Omental fat pad (tissue), 4 donors: ENCODE measurements around the gene PRCC. TPM values are rescaled to one million over a fixed set of nuclear protein-coding genes. Genes with fewer than 3 reads are reported as not detected.

Experiments
- ATAC-seq: fragments of 150-250 bp; one replicate; pipeline ENCODE4 v1.9.1; 2016; ENCODE audit warnings: mild to moderate bottlenecking, moderate library complexity; ENCODE audit not compliant: low FRiP score
- DNase-seq: peaks from one replicate; pipeline ENCODE4 v3.0.0-alpha.2; 2019; ENCODE audit warnings: low spot score
- total RNA-seq, 4 donors: library from RNA; depleted of rRNA; stranded (reverse); fragments of >200 nt; gene quantifications; one replicate each; pipeline ENCODE4 v1.1.0, GENCODE V29; 2016
- TF ChIP-seq, protein P1 (sequence below), 3 donors: fragments of 450-650 bp; IDR thresholded peaks; one replicate each; pipeline ENCODE4 v1.5.1; 2016 to 2017; ENCODE audit warnings: antibody characterized with exemption in 3 of 3, mild to moderate bottlenecking in 3 of 3, moderate library complexity in 2 of 3

The PRCC gene
- total RNA-seq, 4 donors from 2014 or later: 25.5 to 34.7 (median 28.2) TPM

DNA sequence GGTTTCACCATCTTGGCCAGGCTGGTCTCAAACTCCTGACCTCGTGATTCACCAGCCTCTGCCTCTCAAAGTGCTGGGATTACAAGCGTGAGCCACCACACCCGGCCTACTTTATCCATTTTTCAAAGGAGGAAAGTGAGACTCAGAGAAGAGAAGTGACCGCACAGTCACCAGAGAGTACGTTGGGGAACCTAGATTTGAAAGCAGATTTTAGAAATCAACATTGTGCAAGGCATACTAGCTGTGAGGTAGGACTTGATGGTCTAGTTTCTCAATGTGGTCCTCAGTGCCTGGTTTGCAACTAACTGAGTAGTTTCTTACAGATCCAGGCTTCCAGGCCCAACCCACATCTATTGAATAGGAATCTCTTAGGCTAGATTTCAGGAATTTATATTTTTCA, 1.7 kb upstream of the PRCC start:
- DNase-seq: no peak
- no peak for ATAC-seq
- TF ChIP-seq, protein P1, sequence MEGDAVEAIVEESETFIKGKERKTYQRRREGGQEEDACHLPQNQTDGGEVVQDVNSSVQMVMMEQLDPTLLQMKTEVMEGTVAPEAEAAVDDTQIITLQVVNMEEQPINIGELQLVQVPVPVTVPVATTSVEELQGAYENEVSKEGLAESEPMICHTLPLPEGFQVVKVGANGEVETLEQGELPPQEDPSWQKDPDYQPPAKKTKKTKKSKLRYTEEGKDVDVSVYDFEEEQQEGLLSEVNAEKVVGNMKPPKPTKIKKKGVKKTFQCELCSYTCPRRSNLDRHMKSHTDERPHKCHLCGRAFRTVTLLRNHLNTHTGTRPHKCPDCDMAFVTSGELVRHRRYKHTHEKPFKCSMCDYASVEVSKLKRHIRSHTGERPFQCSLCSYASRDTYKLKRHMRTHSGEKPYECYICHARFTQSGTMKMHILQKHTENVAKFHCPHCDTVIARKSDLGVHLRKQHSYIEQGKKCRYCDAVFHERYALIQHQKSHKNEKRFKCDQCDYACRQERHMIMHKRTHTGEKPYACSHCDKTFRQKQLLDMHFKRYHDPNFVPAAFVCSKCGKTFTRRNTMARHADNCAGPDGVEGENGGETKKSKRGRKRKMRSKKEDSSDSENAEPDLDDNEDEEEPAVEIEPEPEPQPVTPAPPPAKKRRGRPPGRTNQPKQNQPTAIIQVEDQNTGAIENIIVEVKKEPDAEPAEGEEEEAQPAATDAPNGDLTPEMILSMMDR (IDR thresholded peaks at IDR 0.05): no peak

DNA sequence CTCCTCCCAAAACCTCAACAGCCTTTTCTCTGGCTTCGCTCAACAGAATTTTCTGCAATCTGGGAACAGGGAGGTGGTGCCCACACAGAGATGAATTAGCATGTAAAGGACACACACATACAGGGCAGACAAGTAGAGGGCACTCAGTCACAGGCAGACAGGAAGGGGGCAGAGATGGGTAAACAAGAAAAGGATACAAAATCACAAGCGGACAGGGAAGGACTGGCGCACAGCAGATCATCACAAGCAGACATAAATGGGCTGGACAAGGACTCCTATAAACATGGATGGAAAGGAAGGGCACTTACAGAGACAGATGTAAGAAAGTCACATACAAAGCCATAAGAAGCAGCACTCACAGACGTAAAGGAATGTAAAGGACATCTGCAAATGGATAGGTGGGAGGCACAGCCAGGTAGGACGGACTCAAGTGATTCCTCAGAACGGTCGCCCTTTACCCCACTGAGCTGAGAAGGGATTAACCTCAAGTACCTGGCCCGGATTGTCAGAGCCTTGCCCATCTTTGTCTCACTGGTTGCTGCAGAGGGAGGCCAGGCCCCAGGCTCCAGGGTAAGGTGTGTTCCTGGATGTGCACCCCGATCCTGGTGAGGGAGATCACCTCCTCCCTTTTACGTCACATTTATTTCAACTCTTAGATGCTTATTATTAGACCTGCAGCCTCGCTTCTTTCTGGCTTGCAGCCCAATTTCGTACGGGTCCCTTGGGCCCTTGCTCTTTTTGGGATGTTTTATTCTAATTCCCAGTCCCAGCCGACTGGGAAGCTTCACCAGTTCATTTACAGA, 836 bp upstream of the PRCC start:
- peak; percentile 28 for ATAC-seq
- no peak for DNase-seq

GRCh38 chr1:156767879-156768604, 707 bp downstream of the PRCC start:
- DNase-seq (no peak), ATAC-seq (peak; percentile 1)

More for the DNA sequence above, 836 bp upstream of the PRCC start:
- TF ChIP-seq, protein P1 (IDR thresholded peaks at IDR 0.05): no peak

GRCh38 chr1:156768610-156769295, 1.4 kb downstream of the PRCC start:
- TF ChIP-seq, protein P1 (IDR thresholded peaks at IDR 0.05): no peak
- no peak for ATAC-seq
- DNase-seq: no peak

More at GRCh38 chr1:156767879-156768604, 707 bp downstream of the PRCC start:
- TF ChIP-seq, protein P1 (IDR thresholded peaks at IDR 0.05): no peak

DNA sequence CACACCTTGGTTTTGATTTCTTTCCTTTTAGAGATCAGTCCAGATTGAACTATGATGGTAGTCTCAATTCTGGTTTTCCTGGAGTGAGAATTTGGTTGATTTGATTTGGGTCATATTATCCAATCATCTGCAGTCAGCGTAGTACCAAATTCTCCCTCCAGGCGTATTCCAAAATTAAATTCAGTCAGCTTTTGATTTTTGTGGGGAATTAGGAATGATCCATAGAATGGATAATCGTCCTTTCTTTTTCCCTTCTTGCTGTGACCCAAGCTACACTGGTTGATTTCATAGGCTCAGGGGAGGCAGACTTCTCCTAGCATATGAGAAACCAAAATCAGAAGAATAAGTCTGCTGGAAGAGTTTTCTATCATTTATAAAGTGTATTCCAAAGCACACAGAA, 4.9 kb downstream of the PRCC start:
- ATAC-seq (no peak), DNase-seq (no peak)
- TF ChIP-seq, protein P1 (IDR thresholded peaks at IDR 0.05): no peak

DNA sequence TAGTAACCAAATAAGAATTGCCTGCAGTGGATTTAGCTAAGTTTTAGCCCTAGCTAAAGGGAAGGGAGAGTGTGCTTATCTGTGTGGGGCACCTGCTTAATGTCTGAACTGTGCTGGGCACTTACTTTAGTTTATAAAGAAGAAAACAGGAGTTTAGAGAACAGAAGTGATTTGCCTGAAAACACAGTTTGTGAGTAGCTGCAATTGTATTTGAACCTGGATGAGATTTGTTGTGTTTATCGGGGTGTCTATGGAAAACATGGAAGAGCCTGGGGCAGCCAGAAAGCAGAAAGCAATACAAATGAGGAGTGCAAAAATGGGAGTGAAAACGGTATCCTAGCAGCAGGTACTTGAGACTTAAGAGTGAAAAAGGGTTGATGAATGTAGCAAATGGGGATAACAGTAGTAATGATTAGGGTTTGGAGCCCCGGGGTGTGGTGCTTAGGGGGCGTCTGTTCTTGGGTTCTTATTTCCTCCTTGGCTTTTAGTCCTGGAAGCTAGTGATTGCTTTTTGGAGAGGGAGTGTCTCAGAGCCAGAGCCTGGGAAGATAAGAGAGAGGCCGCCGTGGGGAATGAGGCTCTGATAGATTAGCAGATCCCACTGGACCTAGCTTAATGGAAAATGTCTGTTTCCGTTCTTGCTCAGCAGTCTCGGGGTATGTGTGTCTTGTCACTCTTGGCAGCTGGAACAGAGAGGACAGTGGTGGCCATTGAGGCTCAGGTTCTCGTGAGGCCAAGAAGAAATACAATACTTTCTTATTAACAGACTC, 5.6 kb downstream of the PRCC start:
- DNase-seq (no peak), ATAC-seq (no peak)
- TF ChIP-seq, protein P1 (IDR thresholded peaks at IDR 0.05): no peak
